HEK293 (cell line): ENCODE results near the gene FGFBP3.

Experiments used
- CTCF ChIP-seq: fragments of 450-650 bp; formaldehyde crosslinking; IDR thresholded peaks from 2 replicates; pipeline ENCODE4 v1.5.1; 2016; ENCODE audit warnings: missing biosample characterization, missing genetic modification characterization
- PBX3 ChIP-seq: sonication (generic); formaldehyde crosslinking; IDR thresholded peaks from 2 replicates; pipeline ENCODE4 v1.8.1; 2022; ENCODE audit warnings: mild to moderate bottlenecking, moderate library complexity, missing genetic modification reagents
- ZNF639 ChIP-seq: fragments of 450-650 bp; formaldehyde crosslinking; IDR thresholded peaks from 2 replicates; pipeline ENCODE4 v1.5.1; 2016; ENCODE audit warnings: missing biosample characterization, missing genetic modification characterization

- no peak for TF ChIP-seq CTCF
- TF ChIP-seq PBX3 (CRISPR knock-in tag): no peak
- TF ChIP-seq ZNF639 (tag by site-specific recombination): no peak
These were observed 11.9 kb downstream of the FGFBP3 start for GRCh38 chr10:91897421-91897820.
